ENCODE data around the gene GNB2. TPM values are rescaled to one million over a fixed set of nuclear protein-coding genes. Genes with fewer than 3 reads are reported as not detected.
A peak's percentile ranks its signal among the peaks of the same experiment; 100 is the strongest.

The GNB2 gene
- total and polyA plus RNA-seq, 2 of the 13 experiments (the other 11 are each of a cell fraction or from before 2014, with no cell fraction given), result 48.3 to 67.1 TPM

- no TSS peak for BruUV-seq (replicated peaks)
- POLR2A ChIA-PET, result interaction anchor here (0.9 kb wide), 2 partner anchors 14 to 40 kb away, joined by 3 to 4 read pairs; partner anchors contain the start of genes FBXO24, LRCH4 and MOSPD3
- Histone ChIP-seq H3K4me1 (ENCODE audit: insufficient read depth, low read length) (peaks cover 7% of the 10 kb centered on the region), H3K9ac (ENCODE audit: insufficient read depth, low read depth, low read length) (no peak overlapping the region), H3K4me2 (ENCODE audit: low read depth, low read length) (no peak overlapping the region), H3K27me3 (ENCODE audit: control insufficient read depth in 1 of 2, insufficient read depth in 2 of 2, low read length in 2 of 2) (no peaks in the 10 kb centered on the region), H3K9me3 (ENCODE audit: low read length) (no peaks in the 10 kb centered on the region), H3K4me3 (replicated peaks in 1 of 3; ENCODE audit: insufficient read depth in 1 of 3, low read depth in 2 of 3, low read length in 3 of 3) (no peak overlapping the region), H3K79me2 (ENCODE audit: insufficient read depth, low read length) (no peaks in the 10 kb centered on the region), H3K36me3 (replicated peaks in 1 of 2; ENCODE audit: control insufficient read depth in 1 of 2, insufficient read depth in 2 of 2, low read length in 2 of 2) (peaks cover 4 to 25% of the 10 kb centered on the region in 2 experiments; a peak in 4 of 5 replicates), H2AFZ (ENCODE audit: low read length) (no peak overlapping the region), H4K20me1 (ENCODE audit: insufficient read depth, low read length) (peaks cover 6% of the 10 kb centered on the region; the same call in 1 of the 2 replicates), H3K27ac (ENCODE audit: extremely low read length, insufficient read depth, low read length) (no peak overlapping the region)
- DNase-seq (ENCODE audit: low spot score) (no peak), FAIRE-seq (no peak), ATAC-seq (no peak)
- no peak for TF ChIP-seq ZNF350 (CRISPR knock-in tag; IDR thresholded peaks at IDR 0.05; ENCODE audit: borderline replicate concordance, low read depth)
- TF ChIP-seq ZSCAN30 (CRISPR knock-in tag; IDR thresholded peaks at IDR 0.05), result no peak
- TF ChIP-seq, protein P1, sequence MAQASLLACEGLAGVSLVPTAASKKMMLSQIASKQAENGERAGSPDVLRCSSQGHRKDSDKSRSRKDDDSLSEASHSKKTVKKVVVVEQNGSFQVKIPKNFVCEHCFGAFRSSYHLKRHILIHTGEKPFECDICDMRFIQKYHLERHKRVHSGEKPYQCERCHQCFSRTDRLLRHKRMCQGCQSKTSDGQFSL (CRISPR knock-in tag; IDR thresholded peaks at IDR 0.05), result no peak
- TF ChIP-seq RBFOX2 (IDR thresholded peaks at IDR 0.05; ENCODE audit: low read depth, low read length), result 0 out of 2 replicates have a peak, but pooled peaks have one; percentile 14
- peak; percentile 30 for TF ChIP-seq AGO2 (optimal IDR thresholded peaks at IDR 0.05; ENCODE audit: low read depth, low read length)
- TF ChIP-seq ZNF24 (IDR thresholded peaks at IDR 0.05), result no peak
- no peak for TF ChIP-seq ZNF562 (CRISPR knock-in tag; IDR thresholded peaks at IDR 0.05; ENCODE audit: borderline replicate concordance)
- TF ChIP-seq SAP130 (CRISPR knock-in tag; IDR thresholded peaks at IDR 0.05; ENCODE audit: low read depth), result no peak
- no peak for TF ChIP-seq STAG1 (CRISPR knock-in tag; IDR thresholded peaks at IDR 0.05)
- no peak for TF ChIP-seq IRF2 (CRISPR knock-in tag; IDR thresholded peaks at IDR 0.05)
- no peak for TF ChIP-seq ZNF782 (CRISPR knock-in tag; IDR thresholded peaks at IDR 0.05; ENCODE audit: borderline replicate concordance)
- TF ChIP-seq PTBP1 (IDR thresholded peaks at IDR 0.05; ENCODE audit: low read depth, low read length, poor library complexity, severe bottlenecking), result no peak
- no peak for TF ChIP-seq ZBTB42 (CRISPR knock-in tag; IDR thresholded peaks at IDR 0.05)
- TF ChIP-seq ZMYM4 (CRISPR knock-in tag; IDR thresholded peaks at IDR 0.05), result no peak
- TF ChIP-seq, protein P2, sequence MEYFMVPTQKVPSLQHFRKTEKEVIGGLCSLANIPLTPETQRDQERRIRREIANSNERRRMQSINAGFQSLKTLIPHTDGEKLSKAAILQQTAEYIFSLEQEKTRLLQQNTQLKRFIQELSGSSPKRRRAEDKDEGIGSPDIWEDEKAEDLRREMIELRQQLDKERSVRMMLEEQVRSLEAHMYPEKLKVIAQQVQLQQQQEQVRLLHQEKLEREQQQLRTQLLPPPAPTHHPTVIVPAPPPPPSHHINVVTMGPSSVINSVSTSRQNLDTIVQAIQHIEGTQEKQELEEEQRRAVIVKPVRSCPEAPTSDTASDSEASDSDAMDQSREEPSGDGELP (IDR thresholded peaks at IDR 0.05; ENCODE audit: borderline replicate concordance, low read depth), result no peak
- no peak for TF ChIP-seq ZNF207 (IDR thresholded peaks at IDR 0.05; ENCODE audit: borderline replicate concordance)
- 90% methylated on average over 25 of the region's 37 CpGs for WGBS (ENCODE audit: low lambda C conversion rate)
- in situ Hi-C loops (cut with HindIII; ENCODE audit: extremely low pct_ligation_motif_present, low pct_unique_long_range_greater_than_20kb), result no loop called here
- intact Hi-C loops (cut with micrococcal nuclease; ENCODE audit: unreplicated experiment), result no loop called here
- CTCF ChIA-PET (ENCODE audit: low intra/inter-chr PET ratio, low total read pairs), result no interaction called here
Measured at GRCh38 chr7:100626530-100627237, 46.9 kb upstream of the GNB2 start.
